Measurements from ENCODE around the gene TTR.

The TTR gene

DNA sequence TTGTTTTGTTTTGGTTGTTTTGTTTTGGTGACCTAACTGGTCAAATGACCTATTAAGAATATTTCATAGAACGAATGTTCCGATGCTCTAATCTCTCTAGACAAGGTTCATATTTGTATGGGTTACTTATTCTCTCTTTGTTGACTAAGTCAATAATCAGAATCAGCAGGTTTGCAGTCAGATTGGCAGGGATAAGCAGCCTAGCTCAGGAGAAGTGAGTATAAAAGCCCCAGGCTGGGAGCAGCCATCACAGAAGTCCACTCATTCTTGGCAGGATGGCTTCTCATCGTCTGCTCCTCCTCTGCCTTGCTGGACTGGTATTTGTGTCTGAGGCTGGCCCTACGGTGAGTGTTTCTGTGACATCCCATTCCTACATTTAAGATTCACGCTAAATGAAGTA is at the start of gene TTR:
Gene TTR, plus strand, starts transcription at position 250 of the 400 bp plus-strand sequence. Its CDS starts 26 bp downstream, at position 276.
- DNase-seq: no peak

DNA sequence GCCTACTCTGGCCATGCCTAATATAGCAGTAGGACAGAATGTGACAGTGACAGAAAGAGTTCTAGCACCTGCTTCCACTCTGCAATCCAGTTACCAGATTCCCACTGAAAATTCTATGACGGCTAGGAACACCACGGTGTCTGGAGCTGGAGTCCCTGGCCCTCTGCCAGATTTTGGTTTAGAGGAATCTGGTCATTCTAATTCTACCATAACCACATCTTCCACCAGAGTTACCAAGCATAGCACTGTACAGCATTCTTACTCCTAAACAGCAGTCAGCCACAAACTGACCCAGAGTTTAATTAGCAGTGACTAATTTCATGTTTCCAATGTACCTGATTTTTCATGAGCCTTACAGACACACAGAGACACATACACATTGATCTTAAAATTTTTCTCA is 45.2 kb upstream of the TTR start:
- no peak for DNase-seq

GRCh38 chr18:31548853-31549252 is 42.8 kb upstream of the TTR start:
- no peak for DNase-seq

DNA sequence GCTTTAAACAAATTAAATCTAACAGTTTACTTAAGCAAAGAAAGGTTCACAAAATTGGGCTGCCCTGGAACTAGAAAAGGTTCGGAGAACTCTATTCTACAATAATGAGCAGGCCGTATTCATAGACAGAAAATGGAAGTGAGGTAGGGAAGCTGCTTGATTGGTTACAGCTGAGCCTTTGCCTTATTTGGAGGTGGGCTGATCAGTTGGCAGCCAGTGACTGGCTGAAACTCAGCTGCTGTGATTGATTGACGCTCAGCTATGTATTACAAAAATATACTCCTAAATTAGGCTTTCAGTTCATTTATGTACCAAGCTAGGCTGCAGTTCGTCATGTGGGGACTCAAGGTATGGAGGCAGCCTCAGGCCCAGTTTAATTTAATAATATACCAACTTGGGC is 42.3 kb upstream of the TTR start:
- no peak for DNase-seq

DNA sequence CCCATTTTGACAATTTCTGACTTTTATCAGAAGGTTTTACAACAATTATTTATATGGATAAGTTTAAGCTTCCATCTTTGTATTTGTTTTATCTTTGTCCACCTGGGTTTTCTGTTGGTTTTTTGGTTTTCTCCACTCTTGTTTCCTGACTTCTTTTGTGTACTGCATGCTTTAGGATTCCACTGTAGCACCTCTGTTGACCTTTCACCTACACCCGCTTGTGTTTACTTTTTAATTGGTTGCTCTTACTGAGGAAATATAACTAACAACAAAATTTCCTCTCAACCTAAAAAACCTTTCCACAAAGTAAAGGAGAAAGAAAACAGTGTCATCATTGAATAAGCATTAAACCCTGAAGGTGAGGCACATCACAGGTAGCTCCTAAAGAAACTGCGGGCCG is 39.8 kb upstream of the TTR start:
- no peak for DNase-seq

DNA sequence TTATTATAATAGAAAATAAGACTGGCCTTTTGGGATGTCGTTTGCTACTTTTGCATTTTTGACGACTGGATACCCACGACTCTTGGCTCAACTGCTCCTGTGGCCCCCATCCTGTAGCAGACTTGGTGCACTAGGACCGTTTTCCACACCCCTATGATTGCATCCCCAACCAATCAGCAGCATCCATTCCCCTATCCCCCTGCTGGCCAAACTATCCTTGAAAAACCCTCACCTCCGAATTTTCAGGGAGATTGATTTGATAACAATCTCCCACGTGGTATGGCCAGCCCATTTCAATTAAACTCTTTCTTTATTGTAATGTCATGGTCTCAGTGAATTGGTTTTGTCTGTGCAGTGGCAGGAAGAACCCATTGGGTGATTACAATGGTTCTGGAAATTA is 37.9 kb upstream of the TTR start:
- DNase-seq: no peak

DNA sequence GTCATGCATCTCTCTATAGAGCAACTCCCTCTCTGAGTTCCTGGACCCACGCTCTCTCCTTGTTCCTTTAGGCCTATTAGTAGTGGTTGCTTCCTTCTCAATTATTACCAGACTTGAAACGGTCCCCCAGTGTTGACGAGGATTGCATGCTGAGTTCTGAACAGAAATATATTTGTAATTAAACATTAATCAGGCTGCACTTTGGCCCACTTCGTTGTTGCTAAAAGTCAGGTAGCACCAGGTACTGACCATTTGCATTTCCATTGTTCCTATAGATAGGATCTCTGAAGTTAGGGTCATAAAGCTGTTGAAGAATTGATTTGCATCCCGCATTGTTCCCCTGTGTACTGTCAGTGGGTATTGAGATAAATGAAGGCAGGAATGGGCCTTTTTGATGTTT is 36.9 kb upstream of the TTR start:
- no peak for DNase-seq

DNA sequence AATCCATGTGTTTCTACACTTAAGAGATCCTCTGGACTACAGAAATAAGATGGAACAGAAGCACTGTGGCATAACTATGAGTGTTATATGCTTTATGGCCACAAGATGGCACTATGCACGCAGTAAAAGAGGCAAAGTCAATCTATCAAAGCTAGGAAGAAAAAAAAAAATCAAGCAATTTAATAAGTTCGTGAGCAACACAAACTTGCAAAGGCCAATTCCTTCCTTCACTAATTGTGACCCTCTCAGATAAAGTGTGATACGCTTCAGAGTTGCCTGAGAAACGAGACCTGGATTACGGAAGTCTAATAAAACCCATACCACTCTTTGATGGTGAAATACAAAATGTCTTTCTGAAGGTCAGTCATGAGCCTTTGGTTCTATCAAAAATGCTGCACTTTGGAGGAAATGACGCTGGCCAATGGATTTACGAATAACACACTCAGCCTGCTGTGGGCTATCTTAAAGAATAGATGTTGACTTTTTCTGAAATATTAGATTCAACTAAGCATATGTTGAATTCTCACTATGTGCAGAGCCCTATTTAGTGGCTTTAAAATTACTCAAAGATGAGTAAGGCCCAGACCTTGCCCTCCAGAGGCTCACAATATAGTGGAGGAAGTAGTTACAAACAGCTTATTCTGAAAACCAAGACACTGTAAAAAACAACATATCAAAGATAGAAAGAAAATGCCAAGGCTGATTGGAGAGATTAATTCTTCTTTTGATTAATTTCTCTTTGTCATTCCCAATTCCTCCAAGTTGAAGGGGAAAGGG is 35.5 kb upstream of the TTR start:
- no peak for DNase-seq

GRCh38 chr18:31557446-31557845 is 34.2 kb upstream of the TTR start:
- DNase-seq: no peak

DNA sequence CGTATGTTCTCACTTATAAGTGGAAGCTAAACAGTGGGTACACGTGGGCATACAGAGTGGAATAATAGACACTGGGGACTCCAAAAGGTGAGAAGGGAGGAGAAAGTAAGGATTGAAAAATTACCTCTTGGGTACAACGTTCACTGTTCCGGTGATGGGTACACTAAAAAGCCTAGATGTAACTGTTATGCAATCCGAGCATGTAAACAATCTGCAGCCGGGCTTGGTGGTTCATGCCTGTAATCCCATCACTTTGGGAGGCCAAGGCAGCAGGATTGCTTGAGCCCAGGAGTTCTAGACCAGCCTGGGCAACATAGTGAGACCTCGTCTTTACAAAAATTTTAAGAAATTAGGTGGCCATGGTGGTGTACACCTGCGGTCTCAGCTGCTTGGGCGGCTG is 33.1 kb upstream of the TTR start:
- DNase-seq: no peak

- DNase-seq: no peak
Observed at GRCh38 chr18:31562726-31563125, 29.0 kb upstream of the TTR start.

- DNase-seq: no peak
Observed at GRCh38 chr18:31563778-31564177, 27.9 kb upstream of the TTR start.

DNA sequence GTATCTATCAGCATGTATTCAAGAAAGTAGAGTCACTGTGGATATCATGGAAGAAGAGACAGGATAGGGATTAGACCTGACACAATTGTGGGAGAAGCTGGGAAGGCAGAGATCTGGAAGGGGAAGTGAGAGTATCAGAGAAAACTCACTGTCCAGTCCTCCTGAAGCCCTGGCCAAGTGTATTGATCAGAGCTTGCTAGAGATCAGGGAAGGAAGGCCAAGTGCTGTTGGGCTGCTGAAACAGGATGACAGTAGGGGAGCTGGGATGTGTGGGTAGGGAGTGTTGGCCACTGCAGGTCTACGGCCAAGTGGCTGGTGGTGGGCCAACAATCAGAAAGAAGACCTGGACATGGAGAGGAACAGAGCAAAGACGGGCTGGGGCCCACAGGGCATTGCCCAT is 26.3 kb upstream of the TTR start:
- DNase-seq: no peak

DNA sequence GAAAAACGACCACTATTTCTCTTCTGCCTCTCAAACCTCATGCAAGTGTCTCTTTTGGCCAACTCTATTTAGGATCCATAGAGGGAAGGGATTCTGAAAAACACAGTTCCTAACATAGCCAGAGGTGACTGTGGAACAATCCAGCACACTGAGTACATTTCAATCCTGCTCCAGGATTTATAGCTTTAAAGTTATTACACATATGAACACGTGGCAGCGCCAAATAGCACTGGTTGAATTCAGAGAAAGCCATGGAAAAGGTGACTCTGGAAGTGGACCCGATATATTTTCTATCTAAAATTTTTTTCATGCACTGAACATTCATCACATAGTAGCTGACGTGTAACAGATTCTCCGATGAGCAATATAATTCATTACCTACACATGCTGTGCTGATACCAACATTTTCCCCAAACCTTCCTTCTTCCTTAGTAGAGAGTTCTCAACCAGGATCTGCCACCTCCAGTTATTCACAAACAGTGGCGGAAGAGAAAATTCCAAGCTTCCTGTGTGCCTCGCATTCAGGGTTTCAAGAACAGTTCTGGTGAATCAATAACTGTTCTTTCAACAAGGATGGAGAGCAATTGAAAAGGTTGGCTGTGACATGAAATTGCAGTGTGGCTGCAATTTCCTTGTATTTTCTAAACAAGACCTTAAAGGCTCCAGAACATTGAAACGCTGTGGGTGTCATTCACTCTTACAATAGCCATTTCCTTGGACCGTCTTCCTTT is 25.7 kb upstream of the TTR start:
- no peak for DNase-seq

DNA sequence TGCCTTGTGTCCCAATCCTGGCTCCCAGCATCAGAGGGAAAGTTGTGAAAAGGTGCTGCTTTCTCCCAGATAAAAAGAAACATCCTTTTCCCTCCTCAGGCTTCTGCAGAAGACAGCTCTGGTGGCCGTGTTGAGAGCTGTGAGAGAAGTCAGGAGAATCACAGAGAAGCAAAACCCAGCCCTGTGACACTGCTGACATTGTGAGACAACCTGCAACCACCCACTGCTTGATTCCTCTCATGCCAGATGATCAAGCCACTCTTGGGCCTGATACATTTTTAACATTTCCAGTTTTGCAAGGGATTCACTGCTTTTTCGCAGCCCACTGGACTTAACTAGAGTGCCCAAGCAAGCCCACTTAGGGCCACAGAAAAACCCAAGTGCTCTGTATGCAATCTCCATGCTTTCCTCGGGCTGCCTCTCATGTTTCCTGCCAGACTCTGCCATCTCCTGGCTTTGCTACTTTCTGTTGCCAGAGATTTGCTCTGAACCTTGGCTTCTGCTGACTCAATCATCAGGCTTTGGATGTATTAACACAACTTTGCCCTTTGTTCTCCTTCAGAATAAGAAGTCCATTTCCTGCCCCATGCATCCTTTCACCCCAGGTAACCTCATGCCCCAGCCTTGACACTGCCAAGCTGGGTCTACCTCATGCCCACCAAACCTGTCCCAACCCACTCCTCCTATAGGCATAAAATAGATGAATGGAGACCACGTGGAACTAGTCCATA is 24.9 kb upstream of the TTR start:
- DNase-seq: no peak

- no peak for DNase-seq
Observed at GRCh38 chr18:31572368-31572767, 19.3 kb upstream of the TTR start.

- DNase-seq: no peak
Observed at GRCh38 chr18:31573051-31573450, 18.6 kb upstream of the TTR start.

DNA sequence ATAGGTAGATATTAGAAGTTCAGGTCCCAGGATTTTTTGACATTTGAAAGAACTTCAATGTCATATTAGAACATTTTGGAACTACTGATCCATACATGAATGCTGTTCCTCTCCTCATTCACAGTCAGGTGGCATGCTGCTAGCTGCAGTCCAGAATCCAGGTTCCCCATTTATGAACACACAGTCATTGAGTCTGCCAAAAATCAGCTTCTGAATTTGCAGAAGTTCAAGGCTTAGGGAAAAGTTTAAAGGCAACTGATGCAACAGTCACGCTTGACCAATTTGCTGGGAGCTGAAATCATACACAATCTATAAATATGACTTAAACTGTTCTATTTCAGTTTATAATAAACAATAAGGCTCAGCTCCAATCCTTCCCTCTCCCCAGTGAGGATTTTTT is 17.3 kb upstream of the TTR start:
- DNase-seq: no peak

DNA sequence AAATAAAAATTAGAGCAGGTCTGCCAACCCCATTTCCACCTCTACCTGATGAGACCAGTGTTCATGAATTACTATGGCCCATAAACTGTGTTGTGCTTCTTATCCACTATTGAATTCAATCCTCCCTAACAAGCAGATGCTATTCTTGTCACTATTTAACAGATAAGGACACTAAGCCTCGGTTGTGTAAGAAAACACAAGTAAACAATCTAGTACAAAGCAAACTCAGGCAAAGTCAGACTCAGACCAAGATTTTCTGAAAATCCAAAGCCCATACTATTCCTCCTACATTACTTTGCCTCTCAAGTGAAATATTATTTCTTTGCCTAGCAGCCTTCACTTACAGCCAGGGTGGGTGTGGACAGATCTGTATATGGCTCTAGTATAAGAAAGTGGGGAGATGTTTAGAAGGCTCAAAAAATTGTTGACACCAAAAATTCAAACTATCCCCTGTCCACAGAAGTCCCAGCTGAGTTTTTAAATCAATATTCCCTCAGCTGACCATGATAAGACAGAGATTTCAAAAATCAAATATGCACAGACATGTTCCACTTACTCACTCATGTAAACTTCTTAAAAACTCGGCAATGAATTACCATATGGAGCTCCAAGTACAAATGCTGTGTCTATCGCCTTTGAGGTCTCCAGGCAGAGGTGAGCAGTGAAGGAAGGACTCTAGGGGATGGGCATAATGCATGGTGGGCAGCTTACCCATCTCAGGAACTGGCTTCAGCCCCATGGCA is 16.0 kb upstream of the TTR start:
- no peak for DNase-seq

DNA sequence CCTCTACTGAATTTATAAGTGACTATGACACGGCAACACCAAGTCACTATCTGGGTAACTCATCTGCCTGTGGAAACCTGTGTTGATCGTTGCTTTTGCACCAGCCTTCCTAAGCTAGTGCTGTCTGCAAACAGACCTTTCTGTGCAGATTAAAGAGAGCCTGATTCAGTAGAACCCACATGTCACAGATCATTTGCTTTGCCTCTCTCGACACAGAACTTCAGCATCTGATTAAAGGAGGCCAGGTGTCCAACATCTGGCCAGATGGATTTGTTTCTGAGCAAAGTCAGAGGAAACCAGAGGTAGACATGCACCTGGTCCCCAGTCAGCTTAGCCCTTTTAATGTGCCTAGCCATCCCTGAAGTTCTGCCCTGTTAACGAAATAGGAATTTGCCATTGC is 15.0 kb upstream of the TTR start:
- DNase-seq: no peak

DNA sequence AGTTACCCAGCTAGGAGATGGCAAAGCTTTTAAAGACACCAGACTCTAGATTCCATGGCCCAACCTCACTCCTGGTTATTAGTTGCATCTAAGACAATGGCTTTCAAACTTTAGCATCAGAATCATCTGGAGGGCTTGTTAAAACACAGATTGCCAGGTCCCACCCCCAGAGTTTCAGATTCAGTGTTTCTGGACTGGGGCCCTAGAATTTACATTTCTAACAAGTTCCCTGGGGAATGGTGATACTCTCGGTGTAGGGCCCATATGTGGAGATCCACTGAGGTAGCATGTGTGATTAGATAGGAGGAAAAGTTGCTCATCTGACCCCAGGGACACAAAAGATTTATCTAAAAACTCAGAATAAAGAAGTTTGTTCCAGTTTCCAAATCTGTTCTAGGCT is 14.5 kb upstream of the TTR start:
- DNase-seq: no peak

DNA sequence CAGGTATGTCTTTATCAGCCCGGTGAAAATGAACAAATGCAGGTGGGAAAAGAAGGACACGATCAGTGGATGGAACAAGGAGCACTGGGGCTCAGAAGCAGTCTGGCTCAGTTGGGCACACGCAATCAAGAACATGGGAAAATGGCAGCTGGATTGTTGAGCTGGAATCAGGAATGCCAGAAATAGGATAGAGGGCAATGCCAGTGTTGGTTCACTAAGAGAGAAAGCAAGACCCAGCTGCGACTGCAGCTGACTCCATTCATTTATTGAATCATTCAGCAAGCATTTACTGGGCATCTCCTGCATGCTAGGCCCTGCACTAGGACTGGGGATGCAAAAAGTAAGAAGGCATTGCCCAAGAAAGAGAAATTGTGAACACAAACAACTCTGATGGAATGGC is 13.6 kb upstream of the TTR start:
- DNase-seq: no peak

GRCh38 chr18:31579375-31579774 is 12.3 kb upstream of the TTR start:
- no peak for DNase-seq

Data from activated naive CD4-positive, alpha-beta T cell treated with anti-CD3 and anti-CD28 coated beads, Interleukin-2, amount 50 U/mL, for 16 hours (primary cell).